HUES64 (cell line): ENCODE measurements around the gene COL8A1.
A peak's percentile ranks its signal among the peaks of the same experiment; 100 is the strongest.

Source experiments
- H3K27ac ChIP-seq: 2 replicates; pipeline ENCODE4 v1.7.0; 2013; ENCODE audit warnings: low read depth, low read length, inconsistent platforms
- H3K27me3 ChIP-seq: 2 replicates; pipeline ENCODE4 v1.6.1; 2013; ENCODE audit warnings: mild to moderate bottlenecking, low read length; ENCODE audit not compliant: insufficient read depth
- H3K36me3 ChIP-seq: 2 replicates; pipeline ENCODE4 v1.6.1; 2013; ENCODE audit warnings: mild to moderate bottlenecking, low read length; ENCODE audit not compliant: insufficient read depth
- H3K4me1 ChIP-seq: 2 replicates; pipeline ENCODE4 v1.6.1; 2013; ENCODE audit warnings: mild to moderate bottlenecking, low read length, moderate library complexity; ENCODE audit not compliant: insufficient read depth
- H3K4me3 ChIP-seq: 2 replicates; pipeline ENCODE4 v1.5.1; 2013; ENCODE audit warnings: mild to moderate bottlenecking, low read length, moderate library complexity
- H3K9ac ChIP-seq: 2 replicates; pipeline ENCODE4 v1.6.1; 2013; ENCODE audit warnings: mild to moderate bottlenecking, low read depth, low read length
- H3K9me3 ChIP-seq: 2 replicates; pipeline ENCODE4 v1.6.1; 2013; ENCODE audit warnings: low read depth, low read length; ENCODE audit not compliant: insufficient read depth
- WGBS: fragments of 150-250, 120-280 bp; methylation state at CpG from one replicate; pipeline ENCODE4 v1.1.7; 2013; ENCODE audit warnings: missing lambda C conversion rate; 5-methylcytosine and 5-hydroxymethylcytosine counted together

COL8A1 gene

GRCh38 chr3:99656624-99657023, 18.2 kb downstream of the COL8A1 start:
- Histone ChIP-seq H3K9me3 (no peaks in the 10 kb centered on the region), H3K27me3 (no peaks in the 10 kb centered on the region), H3K36me3 (no peaks in the 10 kb centered on the region), H3K4me3 (no peak overlapping the region), H3K4me1 (peaks cover 8% of the 10 kb centered on the region; the same call in 1 of the 2 replicates), H3K27ac (no peak overlapping the region), H3K9ac (no peak overlapping the region)
- WGBS, result 81% methylated on average over 2 of the region's 3 CpGs

DNA sequence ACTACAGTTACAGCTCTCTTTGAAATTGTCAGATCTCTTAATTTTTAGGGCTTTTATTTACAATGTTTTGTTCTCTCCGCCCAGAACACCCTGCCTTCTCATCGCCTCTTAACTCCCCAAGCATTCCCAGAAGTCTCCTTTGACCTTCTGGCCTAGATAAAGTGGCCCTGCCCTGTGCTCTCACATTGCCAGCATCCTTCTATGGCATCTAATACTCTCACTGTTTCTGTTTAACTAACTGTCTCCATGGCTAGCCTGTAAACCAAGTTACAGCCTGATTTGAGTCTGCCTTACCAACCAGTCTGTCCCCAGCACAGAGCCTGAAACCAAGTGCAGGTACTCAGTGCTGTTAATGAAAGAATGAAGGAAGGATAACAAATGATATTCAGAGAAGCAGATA, 19.9 kb downstream of the COL8A1 start:
- H3K36me3 ChIP-seq, result no peaks in the 10 kb centered on the region
- no peak overlapping the region for H3K9ac ChIP-seq
- H3K4me3 ChIP-seq, result no peak overlapping the region
- no peaks in the 10 kb centered on the region for H3K27me3 ChIP-seq
- WGBS, result 93% methylated on average over 2 of the region's 2 CpGs
- H3K4me1 ChIP-seq, result peaks cover 8% of the 10 kb centered on the region
- no peaks in the 10 kb centered on the region for H3K9me3 ChIP-seq
- no peak overlapping the region for H3K27ac ChIP-seq

DNA sequence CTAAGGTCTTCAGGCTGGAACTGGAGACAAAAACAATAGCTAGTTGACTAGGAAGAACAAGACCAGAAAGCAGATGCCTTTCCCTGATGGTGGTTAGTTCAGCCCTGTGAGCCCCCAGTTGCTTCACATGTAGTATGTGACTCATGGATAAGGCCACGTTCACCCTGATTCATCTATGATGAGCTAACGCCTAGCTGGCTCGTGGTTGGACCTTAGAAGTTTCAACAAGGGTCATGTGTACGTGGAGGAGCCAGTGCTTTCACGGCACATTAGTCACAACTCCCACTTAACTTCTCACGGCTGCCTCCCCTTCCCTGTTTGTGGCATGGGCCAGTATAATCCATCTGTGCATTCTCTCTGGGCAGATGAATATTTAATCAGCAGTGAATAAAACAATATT, 20.6 kb downstream of the COL8A1 start:
- WGBS, result 95% methylated on average over 6 of the region's 6 CpGs
- Histone ChIP-seq H3K9ac (no peak overlapping the region), H3K4me3 (no peak overlapping the region), H3K27me3 (no peaks in the 10 kb centered on the region), H3K4me1 (peaks cover 16% of the 10 kb centered on the region), H3K9me3 (no peaks in the 10 kb centered on the region), H3K36me3 (no peaks in the 10 kb centered on the region), H3K27ac (no peak overlapping the region)

- WGBS, result 93% methylated on average over 4 of the region's 4 CpGs
- Histone ChIP-seq H3K27me3 (no peaks in the 10 kb centered on the region), H3K36me3 (no peaks in the 10 kb centered on the region), H3K9ac (no peak overlapping the region), H3K4me1 (peaks cover 17% of the 10 kb centered on the region), H3K4me3 (no peak overlapping the region), H3K27ac (no peak overlapping the region), H3K9me3 (no peaks in the 10 kb centered on the region)
Observed at GRCh38 chr3:99659951-99660350, 21.6 kb downstream of the COL8A1 start.

DNA sequence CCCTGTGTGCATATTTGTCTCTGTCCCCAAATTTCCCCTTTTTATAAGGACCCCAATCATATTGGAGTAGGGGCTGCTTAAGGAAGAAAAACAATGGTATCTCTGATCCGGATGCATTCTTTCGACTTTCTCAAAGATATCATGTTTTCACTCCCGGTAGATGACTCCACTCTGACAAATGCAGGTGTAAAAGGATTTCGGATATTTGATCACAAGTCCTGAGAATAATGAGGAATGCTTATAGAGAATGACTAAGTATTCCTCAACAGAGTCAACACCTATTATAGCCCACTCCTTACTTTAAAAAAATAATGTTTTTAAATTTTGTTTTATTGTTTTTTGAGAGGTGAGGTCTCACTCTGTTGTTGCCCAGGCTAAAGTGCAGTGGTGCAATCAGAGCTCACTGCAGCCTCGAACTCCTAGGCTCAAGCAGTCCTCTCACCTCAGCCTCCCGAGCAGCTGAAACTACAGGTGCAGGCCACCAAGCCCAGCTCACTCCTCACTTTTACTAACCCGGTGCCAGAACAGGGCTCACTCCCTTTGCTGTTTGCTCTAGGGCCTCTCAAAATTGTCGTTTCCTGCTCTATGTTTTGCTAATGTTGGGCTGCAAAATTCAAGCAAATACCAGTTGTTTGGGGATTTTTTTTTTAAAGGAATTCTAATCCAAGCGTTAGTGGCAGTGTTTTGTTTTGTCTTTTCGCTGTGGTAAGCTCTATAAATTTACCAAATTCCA, 24.6 kb downstream of the COL8A1 start:
- Histone ChIP-seq H3K27me3 (no peaks in the 10 kb centered on the region), H3K4me3 (no peak overlapping the region), H3K27ac (peak overlapping the region; percentile 40; the same call in 1 of the 2 replicates), H3K9ac (no peak overlapping the region), H3K9me3 (no peaks in the 10 kb centered on the region), H3K4me1 (peaks cover 21% of the 10 kb centered on the region), H3K36me3 (no peaks in the 10 kb centered on the region)
- WGBS, result 75% methylated on average over 9 of the region's 10 CpGs

DNA sequence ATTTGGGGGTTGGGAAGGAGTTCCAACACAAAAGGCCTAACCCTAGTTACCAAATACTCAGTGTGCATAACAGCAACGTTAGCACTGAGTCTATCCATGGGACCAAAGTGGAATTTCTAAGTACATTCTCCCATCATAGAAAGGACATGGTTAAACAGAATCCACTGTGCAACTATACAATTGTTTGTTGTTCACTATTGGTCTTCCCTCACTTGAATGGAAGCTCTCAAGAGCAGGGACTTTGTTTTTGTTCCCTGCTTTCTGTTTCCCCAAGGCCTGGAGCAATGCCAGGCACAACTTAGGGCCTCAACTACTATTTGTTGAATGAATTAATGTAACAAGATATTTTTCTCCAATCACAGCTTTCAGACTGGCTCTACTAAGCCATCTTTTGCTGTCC, 25.6 kb downstream of the COL8A1 start:
- WGBS, result 59% methylated on average over 1 of the region's 1 CpG
- Histone ChIP-seq H3K36me3 (no peaks in the 10 kb centered on the region), H3K4me1 (peaks cover 21% of the 10 kb centered on the region), H3K27me3 (no peaks in the 10 kb centered on the region), H3K9ac (no peak overlapping the region), H3K27ac (no peak overlapping the region), H3K9me3 (no peaks in the 10 kb centered on the region), H3K4me3 (no peak overlapping the region)

DNA sequence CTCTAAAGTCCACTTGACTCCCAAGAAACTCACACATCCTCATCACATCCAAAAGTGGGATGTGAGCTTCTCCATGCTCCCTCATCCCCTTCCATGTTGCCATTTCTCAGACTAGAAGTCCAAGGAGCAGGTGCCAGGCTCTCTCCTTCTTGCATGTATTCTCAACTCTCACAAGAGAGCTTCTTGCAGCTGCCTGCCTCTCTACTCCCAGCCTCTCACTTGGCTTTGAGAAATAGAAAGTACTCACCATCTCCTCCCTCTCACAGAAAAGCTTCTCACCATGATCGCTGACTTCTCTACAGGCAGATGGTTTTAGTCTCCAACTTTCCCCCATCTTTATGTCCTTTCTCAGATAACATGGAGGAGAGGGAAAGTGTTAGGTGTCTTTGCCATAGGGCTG, 26.6 kb downstream of the COL8A1 start:
- 94% methylated on average over 1 of the region's 1 CpG for WGBS
- Histone ChIP-seq H3K9me3 (no peaks in the 10 kb centered on the region), H3K27ac (no peak overlapping the region), H3K4me1 (peaks cover 21% of the 10 kb centered on the region), H3K4me3 (no peak overlapping the region), H3K27me3 (no peaks in the 10 kb centered on the region), H3K36me3 (no peaks in the 10 kb centered on the region), H3K9ac (no peak overlapping the region)

DNA sequence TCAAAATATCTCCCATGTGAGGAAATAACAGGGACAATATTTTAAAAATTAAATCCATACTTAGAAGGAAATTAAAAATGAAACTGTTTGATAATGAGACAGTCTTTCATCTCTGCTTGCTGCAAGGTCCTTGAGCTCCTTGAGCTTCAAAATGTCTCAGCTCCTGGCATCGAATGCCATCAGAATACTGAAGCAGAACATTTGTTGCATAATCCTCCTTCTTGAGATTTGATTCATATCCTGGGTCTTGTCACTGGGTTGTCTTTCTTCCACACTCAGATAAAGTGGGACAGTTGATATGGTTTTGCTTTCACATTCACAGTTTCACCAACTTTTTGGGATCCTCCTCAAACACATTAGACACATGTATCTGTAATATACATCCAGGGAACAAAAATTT, 27.8 kb downstream of the COL8A1 start:
- Histone ChIP-seq H3K27ac (no peak overlapping the region), H3K4me3 (no peak overlapping the region), H3K36me3 (no peaks in the 10 kb centered on the region), H3K27me3 (no peaks in the 10 kb centered on the region), H3K9ac (no peak overlapping the region), H3K9me3 (no peaks in the 10 kb centered on the region), H3K4me1 (peaks cover 21% of the 10 kb centered on the region)
- 95% methylated on average over 1 of the region's 1 CpG for WGBS

DNA sequence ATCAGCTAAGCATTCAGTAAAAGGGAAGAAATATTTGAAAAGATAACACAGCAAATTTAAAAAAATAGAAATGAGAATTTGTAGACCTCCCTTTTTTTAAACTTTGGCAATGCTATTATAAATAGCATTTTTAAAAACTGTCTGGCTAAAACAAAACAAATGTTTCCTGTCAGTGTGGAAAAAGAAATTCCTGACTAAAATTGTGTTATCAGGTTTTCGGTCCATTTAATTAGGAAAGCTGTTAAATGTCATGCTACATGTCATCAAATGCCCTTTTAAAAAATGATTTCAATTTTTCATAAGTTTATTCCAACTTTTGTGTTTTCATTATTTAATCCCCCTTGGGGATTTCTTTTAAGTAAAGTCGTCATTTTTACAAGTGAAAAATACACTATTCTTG, 29.6 kb downstream of the COL8A1 start:
- no peaks in the 10 kb centered on the region for H3K36me3 ChIP-seq
- H3K9ac ChIP-seq, result no peak overlapping the region
- no peak overlapping the region for H3K4me3 ChIP-seq
- 100% methylated on average over 2 of the region's 2 CpGs for WGBS
- H3K27me3 ChIP-seq, result no peaks in the 10 kb centered on the region
- H3K27ac ChIP-seq, result no peak overlapping the region
- H3K4me1 ChIP-seq, result peaks cover 21% of the 10 kb centered on the region
- no peaks in the 10 kb centered on the region for H3K9me3 ChIP-seq

DNA sequence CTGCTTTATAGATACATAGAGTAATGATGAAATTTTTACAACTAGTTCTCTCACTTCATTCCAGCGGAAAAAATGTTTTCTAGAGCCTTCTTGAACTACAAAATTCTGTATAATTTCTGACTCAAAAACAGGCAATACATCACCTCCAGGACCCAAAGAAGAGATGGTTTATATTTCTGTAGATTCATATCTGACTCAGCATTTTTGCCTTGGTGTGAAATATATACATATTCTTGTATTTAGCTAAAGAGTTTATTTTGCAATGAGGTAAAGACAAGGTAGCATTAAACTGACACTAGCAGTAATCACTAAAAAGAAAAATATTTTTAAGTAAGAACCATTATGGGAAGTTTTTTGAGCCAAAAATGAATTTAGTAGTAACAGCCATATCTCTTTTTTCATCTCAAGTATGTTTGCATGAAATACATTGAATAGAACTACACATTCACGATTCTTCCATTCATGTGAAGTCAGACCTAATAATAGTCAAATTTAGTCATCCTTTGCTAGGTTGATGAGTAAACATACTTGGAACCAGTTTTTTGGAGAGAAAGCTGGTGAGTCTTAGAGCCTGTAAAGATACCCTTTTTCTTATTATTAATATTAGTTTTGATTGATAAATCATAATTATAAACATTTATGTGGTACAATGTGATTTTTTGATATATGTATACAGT, 31.6 kb downstream of the COL8A1 start:
- Histone ChIP-seq H3K27ac (no peak overlapping the region), H3K36me3 (no peaks in the 10 kb centered on the region), H3K4me1 (peaks cover 11% of the 10 kb centered on the region; the same call in 1 of the 2 replicates), H3K27me3 (no peaks in the 10 kb centered on the region), H3K9me3 (no peaks in the 10 kb centered on the region), H3K9ac (no peak overlapping the region), H3K4me3 (no peak overlapping the region)
- no CpG with 5 or more reads among the region's 2 CpGs for WGBS

DNA sequence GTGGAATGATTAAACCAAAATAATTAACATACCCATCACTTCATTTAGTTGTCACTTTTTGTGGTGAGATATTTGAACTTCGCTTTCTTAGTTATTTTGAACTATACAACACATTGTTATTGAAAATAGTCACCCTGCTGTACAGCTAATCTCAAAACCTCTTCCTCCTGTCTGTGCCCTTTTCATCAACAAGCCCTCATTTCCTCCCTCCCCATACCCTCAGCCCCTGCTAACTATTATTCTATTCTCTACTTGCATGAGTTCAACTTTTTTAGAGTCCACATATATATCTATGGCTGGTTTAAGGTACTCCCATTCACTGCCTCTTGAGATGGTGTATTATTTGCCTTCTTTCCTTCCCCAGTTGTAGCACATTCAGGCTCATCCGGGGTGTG, 32.2 kb downstream of the COL8A1 start:
- Histone ChIP-seq H3K4me1 (peaks cover 11% of the 10 kb centered on the region; the same call in 1 of the 2 replicates), H3K9ac (no peak overlapping the region), H3K4me3 (no peak overlapping the region), H3K36me3 (no peaks in the 10 kb centered on the region), H3K27me3 (no peaks in the 10 kb centered on the region), H3K9me3 (no peaks in the 10 kb centered on the region), H3K27ac (no peak overlapping the region)
- WGBS, result no CpG with 5 or more reads among the region's 2 CpGs
